Loucy (cell line): ENCODE measurements around the gene BBOX1.

Experiments used
- H2AFZ ChIP-seq: fragments of 200-600 bp; sonication (generic); 2 replicates; pipeline ENCODE4 v1.6.0; 2016; ENCODE audit warnings: antibody characterized with exemption, mild to moderate bottlenecking, low read length, moderate library complexity
- H3F3A ChIP-seq: fragments of 200-600 bp; 2 replicates; pipeline ENCODE4 v1.6.0; 2016; ENCODE audit warnings: antibody characterized with exemption, low read depth, mild to moderate bottlenecking
- H3K27me3 ChIP-seq: fragments of 200-600 bp; sonication (generic); 2 replicates; pipeline ENCODE4 v1.6.1; 2014; ENCODE audit warnings: low read length, mild to moderate bottlenecking; ENCODE audit not compliant: insufficient read depth, poor library complexity, severe bottlenecking
- H3K36me3 ChIP-seq: fragments of 200-600 bp; sonication (generic); 2 replicates; pipeline ENCODE4 v1.6.1; 2016; ENCODE audit warnings: low read length; ENCODE audit not compliant: insufficient read depth
- H3K4me1 ChIP-seq: fragments of 200-600 bp; sonication (generic); 2 replicates; pipeline ENCODE4 v1.5.1; 2014; ENCODE audit warnings: low read length, mild to moderate bottlenecking; ENCODE audit not compliant: insufficient read depth, poor library complexity, severe bottlenecking
- H3K4me2 ChIP-seq: fragments of 200-600 bp; sonication (generic); 2 replicates; pipeline ENCODE4 v1.6.0; 2014; ENCODE audit warnings: antibody characterized with exemption, low read length, low read depth, mild to moderate bottlenecking; ENCODE audit not compliant: poor library complexity, severe bottlenecking
- H3K4me3 ChIP-seq: fragments of 200-600 bp; sonication (generic); 2 replicates; pipeline ENCODE4 v1.5.1; 2014; ENCODE audit warnings: low read length, mild to moderate bottlenecking, mixed read lengths; ENCODE audit not compliant: poor library complexity, severe bottlenecking
- H3K79me2 ChIP-seq: fragments of 200-600 bp; sonication (generic); 2 replicates; pipeline ENCODE4 v1.6.1; 2014; ENCODE audit warnings: low read length; ENCODE audit not compliant: insufficient read depth
- H3K9ac ChIP-seq: fragments of 200-600 bp; sonication (generic); 2 replicates; pipeline ENCODE4 v1.6.0; 2014; ENCODE audit warnings: mild to moderate bottlenecking, low read depth, low read length, moderate library complexity; ENCODE audit not compliant: poor library complexity, severe bottlenecking
- H3K9me2 ChIP-seq: fragments of 200-600 bp; sonication (generic); replicated peaks from 2 replicates; pipeline ENCODE4 v1.6.1; 2016; ENCODE audit warnings: low read depth, low read length, mixed read lengths
- H3K9me3 ChIP-seq: fragments of 200-600 bp; sonication (generic); 2 replicates; pipeline ENCODE4 v1.6.1; 2014; ENCODE audit warnings: mild to moderate bottlenecking, antibody characterized with exemption, low read length, low read depth; ENCODE audit not compliant: insufficient read depth
- H4K20me1 ChIP-seq: fragments of 200-600 bp; sonication (generic); 2 replicates; pipeline ENCODE4 v1.6.0; 2014; ENCODE audit warnings: antibody characterized with exemption, low read length, mild to moderate bottlenecking; ENCODE audit not compliant: insufficient read depth, poor library complexity, severe bottlenecking
- CTCF ChIP-seq: fragments of 200-600 bp; sonication (generic); conservative IDR thresholded peaks from 2 replicates; pipeline ENCODE4 v1.5.1; 2014; ENCODE audit warnings: mild to moderate bottlenecking, antibody characterized with exemption, low read length
- EZH2phosphoT487 ChIP-seq: fragments of 200-600 bp; IDR thresholded peaks from 2 replicates; pipeline ENCODE4 v1.6.1; 2018; ENCODE audit warnings: antibody characterized with exemption, mild to moderate bottlenecking, moderate library complexity, borderline replicate concordance

Gene BBOX1

GRCh38 chr11:27081056-27081455, 40.4 kb downstream of the BBOX1 start:
- H3K9me3 ChIP-seq, result no peaks in the 10 kb centered on the region
- no peaks in the 10 kb centered on the region for H4K20me1 ChIP-seq
- H3K9ac ChIP-seq, result no peak overlapping the region
- peaks cover 21% of the 10 kb centered on the region for H3K4me1 ChIP-seq
- H3K4me2 ChIP-seq, result no peak overlapping the region
- no peaks in the 10 kb centered on the region for H3K9me2 ChIP-seq
- no peaks in the 10 kb centered on the region for H3K36me3 ChIP-seq
- H3F3A ChIP-seq, result no peaks in the 10 kb centered on the region
- no peak overlapping the region for H3K4me3 ChIP-seq
- TF ChIP-seq EZH2phosphoT487 (no peak), CTCF (no peak)
- H2AFZ ChIP-seq, result no peak overlapping the region
- H3K27me3 ChIP-seq, result no peaks in the 10 kb centered on the region
- no peaks in the 10 kb centered on the region for H3K79me2 ChIP-seq

GRCh38 chr11:27083241-27083640, 42.6 kb downstream of the BBOX1 start:
- Histone ChIP-seq H3F3A (no peaks in the 10 kb centered on the region), H3K36me3 (no peaks in the 10 kb centered on the region)

GRCh38 chr11:27083782-27084181, 43.2 kb downstream of the BBOX1 start:
- Histone ChIP-seq H3K4me3 (no peak overlapping the region), H3K9ac (no peak overlapping the region), H3F3A (no peaks in the 10 kb centered on the region), H3K9me3 (no peaks in the 10 kb centered on the region), H3K9me2 (no peaks in the 10 kb centered on the region), H3K4me1 (peaks cover 16% of the 10 kb centered on the region), H3K27me3 (no peaks in the 10 kb centered on the region), H4K20me1 (no peaks in the 10 kb centered on the region), H3K79me2 (no peaks in the 10 kb centered on the region), H3K36me3 (no peaks in the 10 kb centered on the region), H3K4me2 (no peak overlapping the region), H2AFZ (0 out of 2 replicates have a peak overlapping the region, but pooled peaks have one; percentile 42)
- no peak for TF ChIP-seq CTCF
- TF ChIP-seq EZH2phosphoT487, result no peak

More at GRCh38 chr11:27083241-27083640, 42.6 kb downstream of the BBOX1 start:
- H3K27me3 ChIP-seq, result no peaks in the 10 kb centered on the region
- H3K4me3 ChIP-seq, result no peak overlapping the region
- no peaks in the 10 kb centered on the region for H4K20me1 ChIP-seq
- TF ChIP-seq CTCF (no peak), EZH2phosphoT487 (no peak)
- no peaks in the 10 kb centered on the region for H3K79me2 ChIP-seq
- no peak overlapping the region for H3K4me2 ChIP-seq
- no peaks in the 10 kb centered on the region for H3K9me3 ChIP-seq
- H3K9ac ChIP-seq, result no peak overlapping the region
- peaks cover 16% of the 10 kb centered on the region for H3K4me1 ChIP-seq
- H3K9me2 ChIP-seq, result no peaks in the 10 kb centered on the region
- H2AFZ ChIP-seq, result no peak overlapping the region
